ENCODE measurements around the gene CMTM1. TPM values are rescaled to one million over a fixed set of nuclear protein-coding genes. Genes with fewer than 3 reads are reported as not detected.

CMTM1 gene
- total and polyA plus RNA-seq, 4 donors = 0.41 to 7.5 (median 2.9) TPM

DNA sequence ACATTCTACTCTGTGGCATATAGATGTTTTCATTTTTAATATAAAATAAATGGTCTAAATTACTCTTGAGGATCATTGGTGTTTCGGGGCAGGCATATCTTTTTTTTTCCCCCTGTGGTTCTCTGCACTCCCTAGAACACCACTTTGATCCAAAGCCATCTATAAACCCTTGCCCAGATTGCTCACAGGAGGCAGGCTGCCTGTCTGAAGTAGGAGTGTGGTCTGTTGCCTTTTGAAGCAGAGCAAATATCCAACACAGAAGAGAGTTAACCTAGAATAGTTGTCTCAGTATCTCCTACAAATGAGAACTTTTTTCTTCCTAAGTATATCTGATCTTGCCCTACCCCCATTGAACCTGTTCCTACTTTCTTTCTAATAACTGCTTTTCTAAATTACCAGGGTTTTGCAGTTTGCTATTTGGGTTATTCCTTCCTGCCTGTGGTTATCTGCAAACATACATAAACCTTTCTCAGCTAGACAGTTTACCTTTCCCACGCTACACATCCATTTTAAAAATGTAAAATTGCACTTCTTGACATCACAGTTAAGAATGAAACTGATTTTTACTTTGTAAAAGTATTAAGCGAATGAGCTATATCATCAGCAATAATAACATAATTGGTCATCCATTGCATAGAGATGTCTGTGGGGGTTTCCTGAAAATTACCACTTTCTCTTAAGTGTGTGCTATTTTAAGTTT, 4.7 kb upstream of the CMTM1 start:
- Histone ChIP-seq H3K9me3 (ENCODE audit: control insufficient read depth in 4 of 4, insufficient read depth in 3 of 4, low read length in 3 of 4) (peaks cover 0 to 2% (median 0%) of the 10 kb centered on the region in 4 donors), H3K27ac (ENCODE audit: low read depth in 1 of 2, low read length in 1 of 2) (no peak overlapping the region), H3K36me3 (ENCODE audit: control insufficient read depth in 4 of 4, insufficient read depth in 4 of 4, low read length in 4 of 4) (peaks cover 0 to 32% (median 23%) of the 10 kb centered on the region in 4 donors), H3K27me3 (ENCODE audit: control insufficient read depth in 3 of 3, insufficient read depth in 3 of 3, low read length in 2 of 3) (no peaks in the 10 kb centered on the region), H3K9ac (ENCODE audit: insufficient read depth in 1 of 2, low read length in 2 of 2) (no peak overlapping the region), H3K4me3 (no peak overlapping the region), H3K4me1 (ENCODE audit: control insufficient read depth in 5 of 5, insufficient read depth in 5 of 5, low read length in 5 of 5) (no peaks in the 10 kb centered on the region)
- 85 to 93% methylated on average over 3 of the region's 3 CpGs for WGBS, 2 donors
- ATAC-seq (ENCODE audit: insufficient read depth, low FRiP score) = no peak
- no peak for TF ChIP-seq CTCF (IDR thresholded peaks at IDR 0.05; ENCODE audit: control extremely low read depth, extremely low read depth)
- no peak for DNase-seq

- Histone ChIP-seq H3K9me3 (ENCODE audit: control insufficient read depth in 4 of 4, insufficient read depth in 3 of 4, low read length in 3 of 4) (peaks cover 0 to 2% (median 0%) of the 10 kb centered on the region in 4 donors), H3K4me3 (no peak overlapping the region), H3K27me3 (ENCODE audit: control insufficient read depth in 3 of 3, insufficient read depth in 3 of 3, low read length in 2 of 3) (no peaks in the 10 kb centered on the region), H3K36me3 (ENCODE audit: control insufficient read depth in 4 of 4, insufficient read depth in 4 of 4, low read length in 4 of 4) (peaks cover 0 to 32% (median 26%) of the 10 kb centered on the region in 4 donors), H3K9ac (ENCODE audit: insufficient read depth in 1 of 2, low read length in 2 of 2) (no peak overlapping the region), H3K4me1 (ENCODE audit: control insufficient read depth in 5 of 5, insufficient read depth in 5 of 5, low read length in 5 of 5) (no peaks in the 10 kb centered on the region), H3K27ac (ENCODE audit: low read depth in 1 of 2, low read length in 1 of 2) (no peak overlapping the region)
- TF ChIP-seq CTCF (IDR thresholded peaks at IDR 0.05; ENCODE audit: control extremely low read depth, extremely low read depth) = no peak
- DNase-seq (no peak), ATAC-seq (ENCODE audit: insufficient read depth, low FRiP score) (no peak)
- 74 to 89% methylated on average over 1 of the region's 1 CpG for WGBS, 2 donors
Measured at GRCh38 chr16:66562409-66562808, 3.8 kb upstream of the CMTM1 start.

DNA sequence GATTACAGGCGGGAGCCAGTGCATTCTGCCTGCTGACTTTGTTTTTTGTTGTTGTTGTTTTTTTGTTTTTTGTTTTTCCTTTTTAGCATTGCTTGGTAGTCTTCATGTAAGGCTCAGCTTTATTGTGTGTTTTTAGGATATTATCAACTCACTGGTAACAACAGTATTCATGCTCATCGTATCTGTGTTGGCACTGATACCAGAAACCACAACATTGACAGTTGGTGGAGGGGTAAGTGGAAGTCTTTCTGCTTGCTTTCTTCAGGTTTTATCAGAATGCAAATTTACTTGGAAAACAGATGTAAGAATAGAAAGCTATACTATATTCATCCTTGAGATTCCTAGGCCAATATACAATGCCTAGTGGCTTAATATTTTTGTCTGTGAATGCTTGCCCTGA, 3.3 kb upstream of the CMTM1 start:
- Histone ChIP-seq H3K9me3 (ENCODE audit: control insufficient read depth in 4 of 4, insufficient read depth in 3 of 4, low read length in 3 of 4) (peaks cover 0 to 2% (median 0%) of the 10 kb centered on the region in 4 donors), H3K27me3 (ENCODE audit: control insufficient read depth in 3 of 3, insufficient read depth in 3 of 3, low read length in 2 of 3) (no peaks in the 10 kb centered on the region), H3K36me3 (ENCODE audit: control insufficient read depth in 4 of 4, insufficient read depth in 4 of 4, low read length in 4 of 4) (peaks cover 0 to 29% (median 23%) of the 10 kb centered on the region in 4 donors), H3K9ac (ENCODE audit: insufficient read depth in 1 of 2, low read length in 2 of 2) (no peak overlapping the region), H3K27ac (ENCODE audit: low read depth in 1 of 2, low read length in 1 of 2) (no peak overlapping the region), H3K4me3 (no peak overlapping the region), H3K4me1 (ENCODE audit: control insufficient read depth in 5 of 5, insufficient read depth in 5 of 5, low read length in 5 of 5) (no peaks in the 10 kb centered on the region)
- no peak for TF ChIP-seq CTCF (IDR thresholded peaks at IDR 0.05; ENCODE audit: control extremely low read depth, extremely low read depth)
- DNase-seq (no peak), ATAC-seq (ENCODE audit: insufficient read depth, low FRiP score) (no peak)
- WGBS, 2 donors = 62 to 88% methylated on average over 2 of the region's 2 CpGs

Data from lung (tissue), 12 donors.